Measurements from ENCODE around the gene TNFSF4. TPM values are rescaled to one million over a fixed set of nuclear protein-coding genes. Genes with fewer than 3 reads are reported as not detected.

TNFSF4 gene
- total RNA-seq, 3 donors from 2014 or later = 0.82 to 2.1 (median 0.89) TPM

DNA sequence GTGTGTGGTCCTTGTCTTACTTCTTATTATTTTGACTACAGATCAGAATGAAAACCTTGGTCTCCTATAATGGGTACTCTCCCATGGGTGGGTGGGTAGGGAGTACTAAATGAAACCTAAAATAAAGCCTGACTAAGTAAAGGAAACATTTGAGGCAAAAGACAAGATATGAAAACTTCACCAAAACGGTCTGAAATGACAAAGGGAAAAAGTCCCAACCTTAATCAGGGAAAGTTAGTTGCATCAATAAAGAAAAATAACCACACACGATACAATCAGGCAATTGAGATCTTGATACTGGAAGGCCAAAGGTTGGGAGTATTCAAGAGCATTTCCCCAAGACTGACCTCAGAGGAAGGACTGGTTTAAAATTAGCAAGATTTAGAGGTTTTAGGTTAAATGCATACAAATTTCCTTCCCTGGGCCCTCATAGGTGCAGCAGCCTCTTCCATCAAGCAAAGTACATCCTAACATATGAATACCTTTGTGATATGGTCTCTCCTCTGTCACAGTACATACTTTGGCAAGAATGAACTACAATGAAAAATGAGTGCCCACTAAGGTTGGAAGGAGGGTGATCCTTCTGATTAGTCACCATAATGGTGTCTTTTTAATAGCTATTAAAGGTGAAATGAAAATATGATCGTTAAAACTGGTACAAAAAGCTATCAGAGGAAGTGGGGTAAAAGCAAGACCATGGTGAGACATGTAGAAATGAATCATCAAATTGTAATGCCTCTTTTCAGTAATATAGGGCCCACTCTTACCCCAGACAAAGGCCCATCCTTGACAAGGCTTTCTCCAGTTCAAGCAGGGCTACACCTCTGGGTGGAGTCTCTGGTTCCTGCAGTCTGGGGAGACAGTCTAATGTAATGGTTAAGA is 15.3 kb upstream of the TNFSF4 start:
- Histone ChIP-seq H3K36me3 (ENCODE audit: low read depth) (no peaks in the 10 kb centered on the region), H3K9me3 (no peaks in the 10 kb centered on the region), H3K4me1 (ENCODE audit: low read depth) (no peaks in the 10 kb centered on the region), H3K4me3 (no peak overlapping the region)
- no peak for TF ChIP-seq CTCF (IDR thresholded peaks at IDR 0.05)
- DNase-seq (no peak), ATAC-seq (no peak)
- intact Hi-C loops (cut with DNase I, micrococcal nuclease) = loop anchor here in 1 of 2 donors (10.0 kb wide), 1 partner anchor 62 kb away; no protein-coding TSS in a partner anchor

GRCh38 chr1:173220157-173220556 is 13.0 kb upstream of the TNFSF4 start:
- Histone ChIP-seq H3K9me3 (no peaks in the 10 kb centered on the region), H3K36me3 (ENCODE audit: low read depth) (no peaks in the 10 kb centered on the region), H3K4me1 (ENCODE audit: low read depth) (no peaks in the 10 kb centered on the region), H3K4me3 (no peak overlapping the region)
- intact Hi-C loops (cut with DNase I, micrococcal nuclease) = loop anchor here in 1 of 2 donors (10.0 kb wide), 1 partner anchor 65 kb away; no protein-coding TSS in a partner anchor
- TF ChIP-seq CTCF (IDR thresholded peaks at IDR 0.05) = no peak
- ATAC-seq (no peak), DNase-seq (no peak)

GRCh38 chr1:173213665-173214064 is 6.5 kb upstream of the TNFSF4 start:
- H3K36me3 ChIP-seq (ENCODE audit: low read depth) = no peaks in the 10 kb centered on the region
- no peak for DNase-seq
- no peaks in the 10 kb centered on the region for H3K9me3 ChIP-seq
- intact Hi-C loops (cut with DNase I, micrococcal nuclease) = no loop called here
- no peak for ATAC-seq
- no peak for TF ChIP-seq CTCF (IDR thresholded peaks at IDR 0.05)
- H3K4me3 ChIP-seq = no peak overlapping the region
- H3K4me1 ChIP-seq (ENCODE audit: low read depth) = peaks cover 6% of the 10 kb centered on the region

DNA sequence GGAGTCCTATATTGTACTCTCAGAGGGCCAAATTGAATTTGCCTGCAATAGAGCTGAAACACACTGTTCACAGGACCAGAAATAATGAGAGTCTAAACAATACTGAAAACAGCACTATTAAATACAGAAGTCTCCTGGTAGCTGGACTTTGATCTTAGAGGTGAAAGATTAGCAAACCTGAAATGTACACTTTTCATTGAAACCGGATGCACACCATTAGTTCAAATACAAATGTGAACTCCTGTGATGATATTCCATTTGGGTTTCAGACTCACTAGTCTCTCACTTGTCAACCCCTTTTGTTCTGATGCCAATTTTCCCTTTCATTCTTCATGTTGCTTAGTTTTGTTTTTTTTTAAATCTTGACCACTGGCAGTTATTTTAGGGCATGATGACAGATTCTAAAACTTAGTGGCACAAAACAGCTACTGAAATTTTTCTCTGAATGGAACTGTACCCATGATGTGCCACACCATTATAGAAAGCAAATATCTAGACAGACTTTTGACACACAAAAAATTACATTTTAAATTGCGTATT is 5.9 kb upstream of the TNFSF4 start:
- peaks cover 6% of the 10 kb centered on the region for H3K4me1 ChIP-seq (ENCODE audit: low read depth)
- no peak overlapping the region for H3K4me3 ChIP-seq
- no peaks in the 10 kb centered on the region for H3K36me3 ChIP-seq (ENCODE audit: low read depth)
- no peaks in the 10 kb centered on the region for H3K9me3 ChIP-seq
- DNase-seq (no peak), ATAC-seq (no peak)
- TF ChIP-seq CTCF (IDR thresholded peaks at IDR 0.05) = no peak
- intact Hi-C loops (cut with DNase I, micrococcal nuclease) = no loop called here

DNA sequence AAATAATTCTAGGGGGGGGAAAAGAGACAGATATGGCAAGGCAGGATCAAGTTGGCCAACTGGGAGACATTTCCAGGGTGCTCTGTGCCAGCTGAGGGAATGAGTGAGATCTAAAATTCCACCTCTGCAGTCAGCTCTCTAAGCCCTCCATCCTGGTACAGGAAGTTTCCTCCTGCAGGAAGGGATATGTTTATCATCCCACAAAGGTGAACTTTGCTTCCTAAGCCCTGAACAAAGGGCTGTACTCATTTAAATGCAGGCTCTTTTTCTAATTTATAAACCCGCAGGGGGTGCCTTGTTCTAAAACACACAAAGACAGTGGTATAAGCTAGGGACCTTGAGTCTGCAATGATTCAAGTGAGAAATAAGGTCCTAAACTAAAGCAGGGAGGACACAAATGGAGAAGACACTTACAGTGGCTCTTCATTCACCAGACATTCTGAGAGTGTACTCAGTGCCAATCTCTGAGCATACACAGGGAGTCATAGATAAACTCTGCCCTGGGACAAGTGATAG is 3.6 kb upstream of the TNFSF4 start:
- peaks cover 13% of the 10 kb centered on the region for H3K4me1 ChIP-seq (ENCODE audit: low read depth)
- H3K9me3 ChIP-seq = no peaks in the 10 kb centered on the region
- H3K4me3 ChIP-seq = no peak overlapping the region
- TF ChIP-seq CTCF (IDR thresholded peaks at IDR 0.05) = no peak
- intact Hi-C loops (cut with DNase I, micrococcal nuclease) = no loop called here
- DNase-seq (peak in 1 of 3 donors; percentile 24), ATAC-seq (peak; percentile 87)
- H3K36me3 ChIP-seq (ENCODE audit: low read depth) = no peaks in the 10 kb centered on the region
